HCT116 (cell line): Measurements from ENCODE around the gene GRHL1. TPM values are rescaled to one million over a fixed set of nuclear protein-coding genes. Genes with fewer than 3 reads are reported as not detected.

Experiments used
- ATAC-seq: fragments of 200-7000 bp; cut with Tn5 transposase; 2 replicates; pipeline ENCODE4 v1.9.1; 2020; ENCODE audit warnings: mild to moderate bottlenecking, moderate library complexity
- BruUV-seq: library from RNA; stranded (reverse); fragments of 400-500 nt; replicated peaks from 2 replicates; lab custom pipeline; 2021; lab: Mats Ljungman, UMichigan
- CTCF ChIA-PET: fragments of 300-600 bp; sonication (Branson Sonifier 250); formaldehyde crosslinking; loops from one replicate; lab custom pipeline; 2021; ENCODE audit warnings: antibody characterized with exemption; lab: Charles Lee
- POLR2A ChIA-PET: fragments of 300-600, 350-600 bp; sonication (Branson Sonifier 250); formaldehyde crosslinking; loops from one replicate; lab custom pipeline; 2021; ENCODE audit warnings: antibody characterized with exemption; lab: Charles Lee
- RAD21 ChIA-PET, 2 experiments: fragments of 300-600 bp; sonication (Branson Sonifier 250); formaldehyde crosslinking; loops; one replicate each; lab custom pipeline; 2023; ENCODE audit warnings: low total read pairs in 2 of 2; ENCODE audit not compliant: uncharacterized antibody in 2 of 2, unreplicated experiment in 2 of 2, low non-redundant PET in 1 of 2; lab: Charles Lee
- DNase-seq: peaks from one replicate; pipeline ENCODE4 v3.0.0-alpha.2; 2010; ENCODE audit warnings: low read depth, low spot score
- H2AFZ ChIP-seq: fragments of 200-600 bp; shearing (Covaris generic), sonication (generic); 2 replicates; pipeline ENCODE4 v1.6.1; 2017; ENCODE audit warnings: low read depth, mixed run types, mixed read lengths, antibody characterized with exemption, low read length; ENCODE audit not compliant: poor library complexity, severe bottlenecking
- H3K27ac ChIP-seq: 2 replicates; pipeline ENCODE4 v1.5.1; 2012; ENCODE audit warnings: low read depth, low read length
- H3K27me3 ChIP-seq: fragments of 200-600 bp; sonication (generic); 2 replicates; pipeline ENCODE4 v1.6.1; 2016; ENCODE audit warnings: mixed run types, low read length, mixed read lengths; ENCODE audit not compliant: insufficient read depth
- H3K36me3 ChIP-seq, 2 experiments: fragments of 200-500 bp in 1 of 2; fragments of 200-600 bp in 1 of 2; sonication (Bioruptor generic) in 1 of 2; sonication (generic) in 1 of 2; 2 replicates each; pipeline versions ENCODE4 v1.5.1 to v1.6.1; 2014 to 2016; ENCODE audit warnings: low read length in 2 of 2, inconsistent platforms in 1 of 2, mixed read lengths in 1 of 2, mixed run types in 1 of 2; ENCODE audit not compliant: insufficient read depth in 2 of 2, control insufficient read depth in 1 of 2
- H3K4me1 ChIP-seq, 2 experiments: fragments of 200-600 bp in 1 of 2; sonication (generic) in 1 of 2; 2 replicates each; pipeline versions ENCODE4 v1.5.1 to v1.6.1; 2012 to 2017; ENCODE audit warnings: low read length in 2 of 2, inconsistent platforms in 1 of 2, mild to moderate bottlenecking in 1 of 2, mixed read lengths in 1 of 2, mixed run types in 1 of 2, moderate library complexity in 1 of 2; ENCODE audit not compliant: insufficient read depth in 2 of 2, control insufficient read depth in 1 of 2
- H3K4me2 ChIP-seq: fragments of 200-600 bp; sonication (generic); 2 replicates; pipeline ENCODE4 v1.6.1; 2017; ENCODE audit warnings: mixed run types, low read length, mixed read lengths
- H3K4me3 ChIP-seq, 2 experiments: fragments of 200-600 bp in 1 of 2; sonication (generic) in 1 of 2; replicated peaks in 1 of 2; 2 replicates each; pipeline ENCODE4 v1.5.1; 2011 to 2016; ENCODE audit warnings: low read length in 2 of 2, control low read depth in 1 of 2, low read depth in 1 of 2, mild to moderate bottlenecking in 1 of 2, mixed read lengths in 1 of 2, mixed run types in 1 of 2
- H3K79me2 ChIP-seq: fragments of 200-600 bp; sonication (generic); 2 replicates; pipeline ENCODE4 v1.6.1; 2017; ENCODE audit warnings: mild to moderate bottlenecking, mixed run types, low read length, moderate library complexity, mixed read lengths; ENCODE audit not compliant: insufficient read depth
- H3K9ac ChIP-seq: fragments of 200-600 bp; sonication (generic); 2 replicates; pipeline ENCODE4 v1.6.1; 2016; ENCODE audit warnings: low read length, mixed read lengths
- H3K9me2 ChIP-seq: fragments of 200-600 bp; sonication (generic), shearing (Covaris generic); 2 replicates; pipeline ENCODE4 v1.6.1; 2017; ENCODE audit warnings: mixed run types, mild to moderate bottlenecking, moderate library complexity; ENCODE audit not compliant: insufficient read depth
- H3K9me3 ChIP-seq, 2 experiments: fragments of 200-500 bp in 1 of 2; fragments of 200-600 bp in 1 of 2; sonication (Bioruptor generic) in 1 of 2; sonication (generic) in 1 of 2; 2 replicates each; pipeline ENCODE4 v1.6.1; 2014 to 2017; ENCODE audit warnings: low read length in 2 of 2, mixed read lengths in 2 of 2, inconsistent platforms in 1 of 2, low read depth in 1 of 2, mild to moderate bottlenecking in 1 of 2, mixed run types in 1 of 2, moderate library complexity in 1 of 2; ENCODE audit not compliant: control insufficient read depth in 1 of 2, insufficient read depth in 1 of 2
- H4K20me1 ChIP-seq: fragments of 200-600 bp; sonication (generic), shearing (Covaris generic); 2 replicates; pipeline ENCODE4 v1.6.1; 2017; ENCODE audit warnings: mixed run types, mild to moderate bottlenecking, moderate library complexity; ENCODE audit not compliant: insufficient read depth
- ATF3 ChIP-seq: IDR thresholded peaks from 2 replicates; pipeline ENCODE4 v1.6.1; 2012
- CTCF ChIP-seq, 3 experiments: fragments of 200-600 bp in 1 of 3; sonication (generic) in 1 of 3; IDR thresholded peaks in 2 of 3; conservative IDR thresholded peaks in 1 of 3; 2 replicates each; pipeline ENCODE4 v1.5.1; 2012 to 2017; ENCODE audit warnings: low read depth in 2 of 3, low read length in 2 of 3, antibody characterized with exemption in 1 of 3, borderline replicate concordance in 1 of 3, control low read depth in 1 of 3, mild to moderate bottlenecking in 1 of 3, mixed read lengths in 1 of 3, mixed run types in 1 of 3, moderate library complexity in 1 of 3; ENCODE audit not compliant: insufficient read depth in 1 of 3
- EGR1 ChIP-seq: IDR thresholded peaks from 2 replicates; pipeline ENCODE4 v1.6.1; 2012; ENCODE audit warnings: low read depth
- ELF1 ChIP-seq: IDR thresholded peaks from 2 replicates; pipeline ENCODE4 v1.6.1; 2012; ENCODE audit warnings: low read depth, borderline replicate concordance
- EZH2 ChIP-seq: fragments of 200-600 bp; sonication (generic); IDR thresholded peaks from 2 replicates; pipeline ENCODE4 v1.6.1; 2017; ENCODE audit warnings: antibody characterized with exemption, mixed run types
- EZH2phosphoT487 ChIP-seq: fragments of 200-600 bp; IDR thresholded peaks from 2 replicates; pipeline ENCODE4 v1.6.1; 2018; ENCODE audit warnings: antibody characterized with exemption, borderline replicate concordance
- FOSL1 ChIP-seq: IDR thresholded peaks from 2 replicates; pipeline ENCODE4 v1.6.1; 2012; ENCODE audit warnings: low read depth
- JUND ChIP-seq: IDR thresholded peaks from 2 replicates; pipeline ENCODE4 v1.6.1; 2012
- POLR2A ChIP-seq: IDR thresholded peaks from 2 replicates; pipeline ENCODE4 v1.7.0; 2011; ENCODE audit warnings: borderline replicate concordance; ENCODE audit not compliant: insufficient read depth, insufficient read length; ENCODE audit errors: extremely low read depth
- POLR2AphosphoS5 ChIP-seq: IDR thresholded peaks from 2 replicates; pipeline ENCODE4 v1.6.1; 2011; ENCODE audit warnings: mild to moderate bottlenecking, low read depth, low read length, moderate library complexity
- SIN3A ChIP-seq: IDR thresholded peaks from 2 replicates; pipeline ENCODE4 v1.6.1; 2012; ENCODE audit warnings: low read depth
- SP1 ChIP-seq: IDR thresholded peaks from 2 replicates; pipeline ENCODE4 v1.6.1; 2012; ENCODE audit warnings: low read depth
- ZBTB33 ChIP-seq: IDR thresholded peaks from 2 replicates; pipeline ENCODE4 v1.6.1; 2011; ENCODE audit warnings: mild to moderate bottlenecking, low read length, moderate library complexity; ENCODE audit not compliant: insufficient replicate concordance; ENCODE audit errors: extremely low read depth
- ZFX ChIP-seq: fragments of 450-650 bp; IDR thresholded peaks from 2 replicates; pipeline ENCODE4 v1.6.1; 2017
- ZNF274 ChIP-seq: fragments of 200-500 bp; sonication (Bioruptor generic); IDR thresholded peaks from 2 replicates; pipeline ENCODE4 v1.6.1; 2014; ENCODE audit warnings: mild to moderate bottlenecking, low read depth, low read length, inconsistent platforms
- intact Hi-C: fragments of 100-400 bp; cut with micrococcal nuclease; formaldehyde crosslinking; loops from 2 replicates; pipeline ENCODE4 v1.10.0; 2022
- total RNA-seq: library from RNA; stranded (reverse); gene quantifications from one replicate; pipeline ENCODE4 v1.2.1, GENCODE V29; 2021; ENCODE audit not compliant: unreplicated experiment

The GRHL1 gene
- total RNA-seq, 1 experiment from 2014 or later = 8.5 TPM

DNA sequence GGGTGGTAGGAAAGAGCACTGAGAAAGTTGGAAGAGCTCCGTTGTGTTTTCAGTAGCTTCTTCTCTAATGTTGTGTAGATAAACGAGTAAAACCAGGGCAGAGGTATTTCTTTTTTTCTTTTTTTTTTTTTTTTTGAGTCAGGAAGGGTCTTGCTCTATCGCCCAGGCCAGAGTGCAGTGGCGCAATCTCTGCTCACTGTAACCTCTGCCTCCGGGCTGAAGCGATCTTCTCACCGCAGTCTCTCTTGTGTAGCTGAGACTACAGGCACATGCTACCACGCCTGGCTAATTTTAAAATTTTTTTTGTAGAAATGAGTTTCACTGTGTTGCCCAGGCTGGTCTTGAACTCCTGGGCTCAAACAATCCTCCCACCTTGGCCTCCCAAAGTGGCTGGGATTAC lies 6.6 kb downstream of the GRHL1 start:
- BruUV-seq = no TSS peak
- peaks cover 0 to 3% of the 10 kb centered on the region in 2 experiments; a peak in 2 of 4 replicates for H3K36me3 ChIP-seq
- no peak for DNase-seq
- no peaks in the 10 kb centered on the region for H3K9me2 ChIP-seq
- no peaks in the 10 kb centered on the region for H3K79me2 ChIP-seq
- H3K4me2 ChIP-seq = no peak overlapping the region
- no peak overlapping the region for H3K9ac ChIP-seq
- H3K4me1 ChIP-seq = no peaks in the 10 kb centered on the region
- ChIA-PET CTCF (no interaction called here), POLR2A (no interaction called here), RAD21 (no interaction called here)
- H3K9me3 ChIP-seq = no peaks in the 10 kb centered on the region
- no peak overlapping the region for H2AFZ ChIP-seq
- no peak overlapping the region for H3K4me3 ChIP-seq
- no peaks in the 10 kb centered on the region for H3K27me3 ChIP-seq
- no peak for ATAC-seq
- no peak overlapping the region for H3K27ac ChIP-seq
- TF ChIP-seq ELF1 (no peak), ATF3 (no peak), CTCF (IDR thresholded peaks at IDR 0.05 in 2 of 3, conservative IDR thresholded peaks at IDR 0.05 in 1 of 3; ENCODE audit: borderline replicate concordance in 1 of 3, insufficient read depth in 1 of 3, low read depth in 2 of 3, low read length in 2 of 3) (no peak), POLR2AphosphoS5 (no peak), ZNF274 (no peak), EZH2phosphoT487 (no peak), ZFX (no peak)
- intact Hi-C loops = no loop called here
- H4K20me1 ChIP-seq = no peaks in the 10 kb centered on the region

GRCh38 chr2:9959262-9959661 lies 7.8 kb downstream of the GRHL1 start:
- no peak for ATAC-seq
- CTCF ChIA-PET = no interaction called here
- TF ChIP-seq JUND = no peak
- TF ChIP-seq EGR1 = no peak
- TF ChIP-seq CTCF (IDR thresholded peaks at IDR 0.05 in 2 of 3, conservative IDR thresholded peaks at IDR 0.05 in 1 of 3; ENCODE audit: borderline replicate concordance in 1 of 3, insufficient read depth in 1 of 3, low read depth in 2 of 3, low read length in 2 of 3) = no peak
- TF ChIP-seq EZH2 = no peak
- TF ChIP-seq EZH2phosphoT487 = no peak
- no peak for TF ChIP-seq ZBTB33
- no peak for TF ChIP-seq FOSL1
- no peak for TF ChIP-seq SP1
- no peak for TF ChIP-seq SIN3A
- no peak for TF ChIP-seq POLR2A
- no peak for TF ChIP-seq ZNF274

More at GRCh38 chr2:9959262-9959661, 7.8 kb downstream of the GRHL1 start:
- no peaks in the 10 kb centered on the region for H3K27me3 ChIP-seq
- no peaks in the 10 kb centered on the region for H3K9me2 ChIP-seq
- ChIA-PET RAD21 (no interaction called here), POLR2A (no interaction called here)
- H3K27ac ChIP-seq = no peak overlapping the region
- no peaks in the 10 kb centered on the region for H3K4me1 ChIP-seq
- no peaks in the 10 kb centered on the region for H4K20me1 ChIP-seq
- H3K9ac ChIP-seq = no peak overlapping the region
- BruUV-seq = no TSS peak
- no peak overlapping the region for H3K4me2 ChIP-seq
- H2AFZ ChIP-seq = no peak overlapping the region
- intact Hi-C loops = no loop called here
- no peak for DNase-seq
- no peaks in the 10 kb centered on the region for H3K79me2 ChIP-seq
- H3K36me3 ChIP-seq = peaks cover 0 to 3% of the 10 kb centered on the region in 2 experiments; a peak in 2 of 4 replicates
- no peak overlapping the region for H3K4me3 ChIP-seq
- H3K9me3 ChIP-seq = no peaks in the 10 kb centered on the region
